Hepatocyte (in vitro differentiated cells): ENCODE measurements around the gene ATXN7L1. TPM values are rescaled to one million over a fixed set of nuclear protein-coding genes. Genes with fewer than 3 reads are reported as not detected.
"Not testable (repeated sequence)": the region's sequence is repeated elsewhere in the genome, so short reads cannot be mapped to it uniquely, and the experiment has no call there.

Source experiments
- DNase-seq: peaks from one replicate; pipeline ENCODE4 v3.0.0-alpha.2; 2016; ENCODE audit warnings: low spot score
- H2AFZ ChIP-seq: fragments of 200-600 bp; sonication (generic); 2 replicates; pipeline ENCODE4 v1.6.0; 2016; ENCODE audit warnings: antibody characterized with exemption, mild to moderate bottlenecking
- H3K27ac ChIP-seq: fragments of 200-600 bp; sonication (generic); 2 replicates; pipeline ENCODE4 v1.5.1; 2016; ENCODE audit warnings: mild to moderate bottlenecking
- H3K27me3 ChIP-seq: fragments of 200-600 bp; sonication (generic); 2 replicates; pipeline ENCODE4 v1.6.1; 2016
- H3K36me3 ChIP-seq: fragments of 200-600 bp; sonication (generic); replicated peaks from 2 replicates; pipeline ENCODE4 v1.5.1; 2016; ENCODE audit warnings: low read depth; ENCODE audit not compliant: insufficient read depth
- H3K4me1 ChIP-seq: fragments of 200-600 bp; sonication (generic); 2 replicates; pipeline ENCODE4 v1.5.1; 2016; ENCODE audit warnings: mild to moderate bottlenecking, moderate library complexity; ENCODE audit not compliant: insufficient read depth
- H3K4me2 ChIP-seq: fragments of 200-600 bp; sonication (generic); 2 replicates; pipeline ENCODE4 v1.6.0; 2016
- H3K4me3 ChIP-seq: fragments of 200-600 bp; sonication (generic); 2 replicates; pipeline ENCODE4 v1.5.1; 2016; ENCODE audit warnings: mild to moderate bottlenecking
- H3K79me2 ChIP-seq: fragments of 200-600 bp; sonication (generic); 2 replicates; pipeline ENCODE4 v1.6.0; 2017; ENCODE audit warnings: mild to moderate bottlenecking
- H3K9me2 ChIP-seq: fragments of 200-600 bp; sonication (generic); replicated peaks from 2 replicates; pipeline ENCODE4 v1.6.0; 2017; ENCODE audit warnings: mild to moderate bottlenecking; ENCODE audit not compliant: insufficient read depth
- H3K9me3 ChIP-seq: fragments of 200-600 bp; sonication (generic); 2 replicates; pipeline ENCODE4 v1.5.1; 2016; ENCODE audit warnings: low read depth, mild to moderate bottlenecking
- H4K20me1 ChIP-seq: fragments of 200-600 bp; sonication (generic); 2 replicates; pipeline ENCODE4 v1.6.0; 2016; ENCODE audit warnings: mild to moderate bottlenecking; ENCODE audit not compliant: insufficient read depth, poor library complexity, severe bottlenecking
- EZH2 ChIP-seq: fragments of 200-600 bp; sonication (generic); IDR thresholded peaks from 2 replicates; pipeline ENCODE4 v1.6.1; 2016; ENCODE audit warnings: antibody characterized with exemption, mild to moderate bottlenecking, borderline replicate concordance
- EZH2phosphoT487 ChIP-seq: fragments of 200-600 bp; sonication (generic); IDR thresholded peaks from one replicate; pipeline ENCODE4 v1.6.1; 2018; ENCODE audit warnings: antibody characterized with exemption, mild to moderate bottlenecking, low read depth, moderate library complexity; ENCODE audit not compliant: unreplicated experiment, severe bottlenecking
- WGBS: methylation state at CpG from one replicate; pipeline ENCODE4 v1.1.6; 2016; ENCODE audit warnings: low lambda C conversion rate; ENCODE audit errors: missing lambda C conversion rate; 5-methylcytosine and 5-hydroxymethylcytosine counted together
- polyA plus RNA-seq: library from polyadenylated mRNA; unstranded; fragments of >200 nt; fragmentation: Nextera tagmentation; extraction: Ambion mirVana; gene quantifications from 2 replicates; pipeline ENCODE4 v1.2.1, GENCODE V29; 2016
- total RNA-seq: library from RNA; depleted of rRNA; stranded (reverse); fragments of >200 nt; gene quantifications from 2 replicates; pipeline ENCODE4 v1.2.3, GENCODE V29; 2014
- TF ChIP-seq, protein P1 (sequence below): fragments of 200-600 bp; sonication (generic); IDR thresholded peaks from 2 replicates; pipeline ENCODE4 v1.5.1; 2016; ENCODE audit warnings: antibody characterized with exemption, mild to moderate bottlenecking; ENCODE audit not compliant: poor library complexity

ATXN7L1 gene
- total and polyA plus RNA-seq, 2 experiments from 2014 or later: 8.9 to 9.3 TPM

DNA sequence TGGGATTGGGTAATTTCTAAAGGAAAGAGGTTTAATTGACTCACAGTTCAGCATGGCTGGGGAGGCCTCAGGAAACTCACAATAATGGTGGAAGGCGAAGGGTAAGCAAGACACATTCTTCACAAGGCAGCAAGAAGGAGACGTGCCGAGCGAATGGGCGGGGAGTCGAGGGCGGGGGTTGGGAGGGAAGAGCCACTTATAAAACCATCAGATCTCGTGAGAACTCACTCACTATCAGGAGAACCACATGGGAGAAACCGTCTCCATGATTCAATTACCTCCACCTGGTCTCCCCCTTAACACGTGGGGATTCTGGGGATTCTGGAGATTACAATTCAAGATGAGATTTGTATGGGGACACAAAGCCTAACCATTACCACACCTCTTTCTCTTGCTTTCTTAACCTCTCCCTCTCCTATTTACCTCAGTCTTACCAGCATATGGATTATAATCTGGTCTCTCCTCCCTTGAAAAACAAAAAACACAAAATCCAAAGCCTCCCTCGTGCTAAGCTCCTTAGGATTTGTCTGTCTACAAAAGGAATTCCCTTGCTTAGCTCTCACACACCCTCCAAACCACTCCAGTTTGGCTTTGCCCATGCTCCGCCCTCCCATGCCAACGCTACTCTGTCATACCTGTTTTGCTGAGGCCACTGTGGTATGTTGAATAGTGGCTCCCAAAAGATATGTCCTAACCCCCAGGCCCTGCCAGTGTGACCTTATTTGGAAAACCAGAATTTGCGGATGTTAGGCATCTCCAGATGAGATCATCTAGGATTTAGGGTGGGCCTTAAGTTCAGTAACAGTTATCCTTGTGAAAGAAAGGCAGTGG is 275.5 kb downstream of the ATXN7L1 start:
- H3K9me3 ChIP-seq: no peaks in the 10 kb centered on the region
- no peaks in the 10 kb centered on the region for H3K9me2 ChIP-seq
- WGBS: 85% methylated on average over 14 of the region's 14 CpGs
- no peaks in the 10 kb centered on the region for H3K4me1 ChIP-seq
- H3K79me2 ChIP-seq: no peaks in the 10 kb centered on the region
- no peak overlapping the region for H3K4me3 ChIP-seq
- no peaks in the 10 kb centered on the region for H4K20me1 ChIP-seq
- TF ChIP-seq EZH2phosphoT487 (no peak), EZH2 (no peak)
- TF ChIP-seq, protein P1, sequence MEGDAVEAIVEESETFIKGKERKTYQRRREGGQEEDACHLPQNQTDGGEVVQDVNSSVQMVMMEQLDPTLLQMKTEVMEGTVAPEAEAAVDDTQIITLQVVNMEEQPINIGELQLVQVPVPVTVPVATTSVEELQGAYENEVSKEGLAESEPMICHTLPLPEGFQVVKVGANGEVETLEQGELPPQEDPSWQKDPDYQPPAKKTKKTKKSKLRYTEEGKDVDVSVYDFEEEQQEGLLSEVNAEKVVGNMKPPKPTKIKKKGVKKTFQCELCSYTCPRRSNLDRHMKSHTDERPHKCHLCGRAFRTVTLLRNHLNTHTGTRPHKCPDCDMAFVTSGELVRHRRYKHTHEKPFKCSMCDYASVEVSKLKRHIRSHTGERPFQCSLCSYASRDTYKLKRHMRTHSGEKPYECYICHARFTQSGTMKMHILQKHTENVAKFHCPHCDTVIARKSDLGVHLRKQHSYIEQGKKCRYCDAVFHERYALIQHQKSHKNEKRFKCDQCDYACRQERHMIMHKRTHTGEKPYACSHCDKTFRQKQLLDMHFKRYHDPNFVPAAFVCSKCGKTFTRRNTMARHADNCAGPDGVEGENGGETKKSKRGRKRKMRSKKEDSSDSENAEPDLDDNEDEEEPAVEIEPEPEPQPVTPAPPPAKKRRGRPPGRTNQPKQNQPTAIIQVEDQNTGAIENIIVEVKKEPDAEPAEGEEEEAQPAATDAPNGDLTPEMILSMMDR: no peak
- no peak overlapping the region for H2AFZ ChIP-seq
- no peak overlapping the region for H3K27ac ChIP-seq
- no peak overlapping the region for H3K4me2 ChIP-seq
- no peaks in the 10 kb centered on the region for H3K27me3 ChIP-seq
- DNase-seq: no peak
- H3K36me3 ChIP-seq: no peaks in the 10 kb centered on the region

DNA sequence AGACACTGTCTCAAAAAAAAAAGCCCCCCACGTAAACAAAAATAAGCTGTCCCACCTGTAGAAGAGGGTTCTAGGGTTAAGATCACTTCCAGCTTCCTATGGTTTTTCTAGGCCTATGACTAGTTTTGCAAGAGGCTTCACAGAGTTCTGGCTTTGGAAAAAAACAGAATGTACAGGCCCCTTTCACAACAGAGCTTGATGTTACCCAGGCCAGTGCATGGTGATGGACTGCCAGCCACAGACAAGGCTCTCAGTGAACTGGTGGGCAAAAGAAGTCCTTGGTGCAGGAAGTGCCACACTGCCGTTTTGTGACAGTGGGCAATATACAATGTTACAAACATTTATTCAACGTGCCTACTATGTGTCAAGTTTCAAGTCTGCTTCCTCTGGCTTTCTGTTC is 276.8 kb downstream of the ATXN7L1 start:
- Histone ChIP-seq H3K4me3 (no peak overlapping the region), H3K9me2 (no peaks in the 10 kb centered on the region), H3K36me3 (no peaks in the 10 kb centered on the region), H4K20me1 (no peaks in the 10 kb centered on the region), H3K27me3 (no peaks in the 10 kb centered on the region), H3K4me1 (no peaks in the 10 kb centered on the region), H3K79me2 (no peaks in the 10 kb centered on the region), H3K9me3 (no peaks in the 10 kb centered on the region), H3K4me2 (no peak overlapping the region), H3K27ac (no peak overlapping the region), H2AFZ (no peak overlapping the region)
- WGBS: 80% methylated on average over 3 of the region's 3 CpGs
- TF ChIP-seq EZH2phosphoT487 (no peak), EZH2 (no peak)
- TF ChIP-seq, protein P1: no peak
- peak; percentile 20 for DNase-seq

DNA sequence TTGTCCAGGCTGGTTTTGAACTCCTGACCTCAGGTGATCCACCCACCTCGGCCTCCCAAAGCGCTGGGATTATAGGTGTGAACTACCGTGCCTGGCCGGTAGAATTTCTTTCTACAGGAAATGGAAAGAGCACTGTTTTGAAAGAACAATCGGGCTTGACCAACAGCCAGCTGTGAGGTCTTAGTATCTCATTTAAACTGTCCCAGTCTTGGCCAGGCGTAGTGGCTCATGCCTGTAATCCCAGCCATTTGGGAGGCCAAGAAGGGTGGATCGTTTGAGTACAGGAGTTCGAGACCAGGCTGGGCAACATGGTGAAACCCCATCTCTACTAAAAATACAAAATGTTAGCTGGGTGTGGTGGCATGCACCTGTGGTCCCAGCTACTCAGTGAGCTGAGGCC is 277.3 kb downstream of the ATXN7L1 start:
- H3K27ac ChIP-seq, DNase-seq: not testable (repeated sequence)
- 94% methylated on average over 8 of the region's 8 CpGs for WGBS

DNA sequence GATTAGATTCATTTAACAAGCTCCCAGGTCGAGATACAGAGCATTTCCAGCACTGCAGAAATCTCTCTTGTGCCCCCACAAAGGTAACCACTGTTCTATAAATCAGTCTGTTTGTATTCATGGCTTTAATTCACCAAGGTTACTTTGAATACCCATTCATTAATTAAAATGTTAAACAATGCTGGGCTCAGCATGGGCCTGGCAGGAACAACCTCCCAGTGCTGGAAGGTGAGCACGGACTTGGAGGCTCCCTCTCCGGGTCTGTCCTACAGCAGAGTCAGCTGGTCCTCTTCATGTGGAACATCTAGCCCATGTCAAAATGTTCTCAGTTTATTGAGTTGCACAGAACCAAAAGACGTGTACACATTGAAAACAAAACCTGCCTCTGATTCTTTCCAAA is 279.5 kb downstream of the ATXN7L1 start:
- Histone ChIP-seq H3K79me2 (no peaks in the 10 kb centered on the region), H3K36me3 (no peaks in the 10 kb centered on the region), H3K4me3 (no peak overlapping the region), H3K4me1 (no peaks in the 10 kb centered on the region), H3K27me3 (no peaks in the 10 kb centered on the region), H3K9me2 (no peaks in the 10 kb centered on the region), H4K20me1 (no peaks in the 10 kb centered on the region), H3K27ac (no peak overlapping the region), H2AFZ (no peak overlapping the region), H3K4me2 (no peak overlapping the region), H3K9me3 (no peaks in the 10 kb centered on the region)
- DNase-seq: no peak
- TF ChIP-seq EZH2phosphoT487: no peak
- TF ChIP-seq, protein P1: no peak
- TF ChIP-seq EZH2: no peak
- 55% methylated on average over 4 of the region's 4 CpGs for WGBS

More for the DNA sequence above, 277.3 kb downstream of the ATXN7L1 start:
- H3K9me2 ChIP-seq, H3K9me3 ChIP-seq, H3K27me3 ChIP-seq, H3K4me2 ChIP-seq, H3K79me2 ChIP-seq, H3K4me1 ChIP-seq, H4K20me1 ChIP-seq, H3K36me3 ChIP-seq, H2AFZ ChIP-seq, H3K4me3 ChIP-seq: not testable (repeated sequence)
